Panc1 (cell line): ENCODE data around the gene SMIM17. TPM values are rescaled to one million over a fixed set of nuclear protein-coding genes. Genes with fewer than 3 reads are reported as not detected.

Experiments
- ATAC-seq: fragments of 200-7000 bp; cut with Tn5 transposase; 2 replicates; pipeline ENCODE4 v1.9.1; 2020; ENCODE audit warnings: mild to moderate bottlenecking, moderate library complexity
- BruUV-seq: library from RNA; stranded (reverse); fragments of 400-500 nt; replicated peaks from 2 replicates; lab custom pipeline; 2021; lab: Mats Ljungman, UMichigan
- CTCF ChIA-PET: fragments of 300-600 bp; sonication (Branson Sonifier 250); formaldehyde crosslinking; loops from one replicate; lab custom pipeline; 2022; ENCODE audit warnings: antibody characterized with exemption; lab: Charles Lee
- POLR2A ChIA-PET: fragments of 300-600 bp; sonication (Branson Sonifier 250); formaldehyde crosslinking; loops from one replicate; lab custom pipeline; 2022; ENCODE audit warnings: antibody characterized with exemption; lab: Charles Lee
- DNase-seq: peaks from one replicate; pipeline ENCODE4 v3.0.0-alpha.2; 2010; ENCODE audit warnings: low read depth, low spot score
- H3K27ac ChIP-seq: 2 replicates; pipeline ENCODE4 v1.5.1; 2011; ENCODE audit warnings: mild to moderate bottlenecking, low read length, inconsistent platforms
- H3K27me3 ChIP-seq: fragments of 200-500 bp; sonication (Bioruptor generic); 2 replicates; pipeline ENCODE4 v1.6.0; 2014; ENCODE audit warnings: low read length, inconsistent platforms; ENCODE audit not compliant: control insufficient read depth, insufficient read depth
- H3K36me3 ChIP-seq: fragments of 200-500 bp; sonication (Bioruptor generic); 2 replicates; pipeline ENCODE4 v1.5.1; 2014; ENCODE audit warnings: inconsistent platforms, mild to moderate bottlenecking, low read length, moderate library complexity; ENCODE audit not compliant: control insufficient read depth, insufficient read depth
- H3K4me1 ChIP-seq: 2 replicates; pipeline ENCODE4 v1.5.1; 2011; ENCODE audit warnings: inconsistent platforms, mild to moderate bottlenecking, low read length, moderate library complexity; ENCODE audit not compliant: control insufficient read depth, insufficient read depth
- H3K4me3 ChIP-seq, 2 experiments: 2 replicates each; pipeline ENCODE4 v1.5.1; 2011 to 2012; ENCODE audit warnings: low read depth in 2 of 2, low read length in 2 of 2, mild to moderate bottlenecking in 2 of 2, inconsistent platforms in 1 of 2, moderate library complexity in 1 of 2
- H3K9me3 ChIP-seq: fragments of 200-500 bp; sonication (Bioruptor generic); 2 replicates; pipeline ENCODE4 v1.5.1; 2014; ENCODE audit warnings: low read depth, mild to moderate bottlenecking, inconsistent platforms, low read length, moderate library complexity; ENCODE audit not compliant: control insufficient read depth, insufficient read depth
- POLR2AphosphoS5 ChIP-seq: IDR thresholded peaks from 2 replicates; pipeline ENCODE4 v1.6.1; 2012; ENCODE audit warnings: mild to moderate bottlenecking, low read depth, low read length, moderate library complexity
- in situ Hi-C: cut with HindIII; loops from 2 replicates; pipeline ENCODE4 v1.10.0; 2016; ENCODE audit warnings: low sequenced_read_pairs, low pct_unique_long_range_greater_than_20kb
- intact Hi-C: fragments of 100-400 bp; cut with micrococcal nuclease; formaldehyde crosslinking; loops from one replicate; pipeline ENCODE4 v1.10.0; 2022; ENCODE audit not compliant: unreplicated experiment
- total RNA-seq: library from RNA; stranded (reverse); gene quantifications from one replicate; pipeline ENCODE4 v1.2.1, GENCODE V29; 2021; ENCODE audit not compliant: unreplicated experiment
- TF ChIP-seq, protein P1 (sequence below), 2 experiments: IDR thresholded peaks; 2 replicates each; pipeline ENCODE4 v1.6.1; 2011 to 2012; ENCODE audit warnings: low read depth in 2 of 2, control low read depth in 1 of 2, low read length in 1 of 2, mild to moderate bottlenecking in 1 of 2, moderate library complexity in 1 of 2; ENCODE audit not compliant: insufficient read depth in 1 of 2
- TF ChIP-seq, protein P2 (sequence below): fragments of 450-650 bp; IDR thresholded peaks from 2 replicates; pipeline ENCODE4 v1.5.1; 2017; ENCODE audit warnings: mild to moderate bottlenecking

SMIM17 gene
- total RNA-seq, 1 experiment from 2014 or later: 0.28 TPM

DNA sequence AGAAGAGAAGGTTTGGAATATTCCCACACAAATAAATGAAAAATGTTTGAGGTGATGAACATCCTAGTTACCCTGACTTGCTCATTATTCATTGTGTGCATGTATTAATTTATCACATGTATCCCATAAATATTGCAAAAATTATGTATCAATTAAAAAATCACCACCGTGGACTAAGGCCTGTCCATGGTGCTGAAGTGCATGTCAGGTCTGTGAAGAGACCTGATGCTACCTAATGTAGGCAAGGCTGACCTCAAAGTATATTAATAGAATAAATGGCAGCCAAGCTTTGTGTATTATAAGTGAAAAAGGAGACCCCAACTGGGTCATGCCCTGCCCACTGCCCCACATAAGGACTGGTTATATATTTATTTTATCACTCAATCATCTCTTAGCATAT is 63.0 kb downstream of the SMIM17 start:
- in situ Hi-C loops: no loop called here
- H3K4me1 ChIP-seq: no peaks in the 10 kb centered on the region
- TF ChIP-seq POLR2AphosphoS5: no peak
- TF ChIP-seq, protein P1, sequence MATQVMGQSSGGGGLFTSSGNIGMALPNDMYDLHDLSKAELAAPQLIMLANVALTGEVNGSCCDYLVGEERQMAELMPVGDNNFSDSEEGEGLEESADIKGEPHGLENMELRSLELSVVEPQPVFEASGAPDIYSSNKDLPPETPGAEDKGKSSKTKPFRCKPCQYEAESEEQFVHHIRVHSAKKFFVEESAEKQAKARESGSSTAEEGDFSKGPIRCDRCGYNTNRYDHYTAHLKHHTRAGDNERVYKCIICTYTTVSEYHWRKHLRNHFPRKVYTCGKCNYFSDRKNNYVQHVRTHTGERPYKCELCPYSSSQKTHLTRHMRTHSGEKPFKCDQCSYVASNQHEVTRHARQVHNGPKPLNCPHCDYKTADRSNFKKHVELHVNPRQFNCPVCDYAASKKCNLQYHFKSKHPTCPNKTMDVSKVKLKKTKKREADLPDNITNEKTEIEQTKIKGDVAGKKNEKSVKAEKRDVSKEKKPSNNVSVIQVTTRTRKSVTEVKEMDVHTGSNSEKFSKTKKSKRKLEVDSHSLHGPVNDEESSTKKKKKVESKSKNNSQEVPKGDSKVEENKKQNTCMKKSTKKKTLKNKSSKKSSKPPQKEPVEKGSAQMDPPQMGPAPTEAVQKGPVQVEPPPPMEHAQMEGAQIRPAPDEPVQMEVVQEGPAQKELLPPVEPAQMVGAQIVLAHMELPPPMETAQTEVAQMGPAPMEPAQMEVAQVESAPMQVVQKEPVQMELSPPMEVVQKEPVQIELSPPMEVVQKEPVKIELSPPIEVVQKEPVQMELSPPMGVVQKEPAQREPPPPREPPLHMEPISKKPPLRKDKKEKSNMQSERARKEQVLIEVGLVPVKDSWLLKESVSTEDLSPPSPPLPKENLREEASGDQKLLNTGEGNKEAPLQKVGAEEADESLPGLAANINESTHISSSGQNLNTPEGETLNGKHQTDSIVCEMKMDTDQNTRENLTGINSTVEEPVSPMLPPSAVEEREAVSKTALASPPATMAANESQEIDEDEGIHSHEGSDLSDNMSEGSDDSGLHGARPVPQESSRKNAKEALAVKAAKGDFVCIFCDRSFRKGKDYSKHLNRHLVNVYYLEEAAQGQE (IDR thresholded peaks at IDR 0.05; ENCODE audit: insufficient read depth in 1 of 2, low read depth in 2 of 2, low read length in 1 of 2): peak; percentile 82 to 92
- TF ChIP-seq, protein P2, sequence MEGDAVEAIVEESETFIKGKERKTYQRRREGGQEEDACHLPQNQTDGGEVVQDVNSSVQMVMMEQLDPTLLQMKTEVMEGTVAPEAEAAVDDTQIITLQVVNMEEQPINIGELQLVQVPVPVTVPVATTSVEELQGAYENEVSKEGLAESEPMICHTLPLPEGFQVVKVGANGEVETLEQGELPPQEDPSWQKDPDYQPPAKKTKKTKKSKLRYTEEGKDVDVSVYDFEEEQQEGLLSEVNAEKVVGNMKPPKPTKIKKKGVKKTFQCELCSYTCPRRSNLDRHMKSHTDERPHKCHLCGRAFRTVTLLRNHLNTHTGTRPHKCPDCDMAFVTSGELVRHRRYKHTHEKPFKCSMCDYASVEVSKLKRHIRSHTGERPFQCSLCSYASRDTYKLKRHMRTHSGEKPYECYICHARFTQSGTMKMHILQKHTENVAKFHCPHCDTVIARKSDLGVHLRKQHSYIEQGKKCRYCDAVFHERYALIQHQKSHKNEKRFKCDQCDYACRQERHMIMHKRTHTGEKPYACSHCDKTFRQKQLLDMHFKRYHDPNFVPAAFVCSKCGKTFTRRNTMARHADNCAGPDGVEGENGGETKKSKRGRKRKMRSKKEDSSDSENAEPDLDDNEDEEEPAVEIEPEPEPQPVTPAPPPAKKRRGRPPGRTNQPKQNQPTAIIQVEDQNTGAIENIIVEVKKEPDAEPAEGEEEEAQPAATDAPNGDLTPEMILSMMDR: no peak
- no peak overlapping the region for H3K4me3 ChIP-seq
- intact Hi-C loops: no loop called here
- no peaks in the 10 kb centered on the region for H3K36me3 ChIP-seq
- no peak for DNase-seq
- H3K27me3 ChIP-seq: no peaks in the 10 kb centered on the region
- ChIA-PET CTCF (no interaction called here), POLR2A (no interaction called here)
- H3K9me3 ChIP-seq: peaks cover 10% of the 10 kb centered on the region; the same call in 1 of the 2 replicates
- no peak overlapping the region for H3K27ac ChIP-seq
- BruUV-seq: no TSS peak
- ATAC-seq: no peak

Other genes with a start within 250 kb of the SMIM17 start
- gene ZNF582, start 249.6 kb upstream of the SMIM17 start, total RNA-seq: 2.0 TPM
- 6.1 TPM for gene ZNF583, start 238.8 kb upstream of the SMIM17 start, total RNA-seq
- gene ZNF667, start 165.8 kb upstream of the SMIM17 start, total RNA-seq: not detected
- not detected for gene ZNF471, start 135.3 kb upstream of the SMIM17 start, total RNA-seq
- gene ZFP28, start 104.2 kb upstream of the SMIM17 start, total RNA-seq: not detected
- not detected for gene ZNF470, start 75.7 kb upstream of the SMIM17 start, total RNA-seq
- 6.3 TPM for gene ZNF71, start 47.9 kb upstream of the SMIM17 start, total RNA-seq
- not detected for gene ZNF835, start 28.6 kb downstream of the SMIM17 start, total RNA-seq
- 0.15 TPM for gene PEG3, start 197.6 kb downstream of the SMIM17 start, total RNA-seq
- not detected for gene ZIM2, start 197.6 kb downstream of the SMIM17 start, total RNA-seq